ENCODE measurements around the gene BCL2L14.

BCL2L14 gene

GRCh38 chr12:12070674-12071656 lies at the start of gene BCL2L14:
Gene BCL2L14, plus strand, starts transcription at chr12:12070939. Its CDS starts 8,367 bp downstream, at chr12:12079306.
- DNase-seq (ENCODE audit: low read depth in 2 of 2), result no peak

- no peak for DNase-seq (ENCODE audit: low read depth in 2 of 2)
Measured at GRCh38 chr12:12022306-12022936, 48.3 kb upstream of the BCL2L14 start.

DNA sequence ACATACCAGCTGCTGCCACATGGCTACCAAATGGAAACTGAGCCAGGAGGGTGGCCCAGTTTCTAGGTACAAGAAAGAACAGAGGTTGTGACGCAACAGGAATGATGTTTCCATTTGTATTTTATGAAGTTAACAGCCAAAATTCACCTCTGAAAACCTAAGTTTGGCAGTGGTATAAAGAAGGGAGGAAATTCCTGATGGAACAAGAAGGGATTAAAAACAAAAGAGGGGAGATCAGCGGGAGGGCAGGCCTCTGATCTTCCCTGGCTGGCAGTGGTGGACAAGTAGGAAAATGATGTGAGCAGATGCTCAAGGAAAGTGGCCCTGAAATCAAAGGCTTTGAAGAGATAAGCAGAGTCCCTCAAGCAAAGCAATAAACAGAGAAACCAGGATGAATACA lies 47.3 kb upstream of the BCL2L14 start:
- DNase-seq (ENCODE audit: low read depth in 2 of 2), result no peak

DNA sequence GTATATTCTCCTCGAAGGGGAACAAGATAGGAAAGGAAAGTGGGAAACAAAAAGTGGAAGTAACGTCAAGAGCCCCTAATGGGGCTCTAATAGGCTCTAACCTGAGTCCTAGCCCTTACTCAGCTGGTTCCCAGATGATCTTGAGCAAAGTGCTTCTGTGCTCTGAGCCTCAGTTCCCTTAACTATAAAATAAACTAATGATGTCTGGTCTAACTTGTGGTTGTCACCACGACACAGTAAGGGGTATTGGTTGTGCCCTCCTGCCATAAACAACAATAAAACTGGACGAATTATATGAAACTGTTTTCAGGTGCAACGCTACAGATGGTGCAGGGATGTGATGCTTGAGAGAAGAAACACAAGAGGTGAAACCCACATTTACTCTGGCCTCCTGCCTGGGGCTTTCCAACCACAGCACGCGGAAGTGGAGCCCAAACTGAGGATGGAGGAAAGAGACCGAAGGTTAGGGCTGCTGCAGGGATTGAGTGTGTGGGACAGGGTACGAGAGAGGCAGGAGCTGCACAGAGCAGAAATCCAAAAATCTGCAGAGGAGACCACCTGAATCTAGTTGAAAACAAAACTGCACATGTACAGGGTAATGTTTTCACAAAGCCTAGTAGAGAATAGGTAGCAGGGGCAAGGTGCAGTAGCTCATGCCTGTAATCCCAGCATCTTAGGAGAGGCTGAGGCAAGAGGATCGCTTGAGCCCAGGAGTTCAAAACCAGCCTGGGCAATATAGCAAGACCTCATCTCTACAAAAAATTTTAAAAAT lies 45.6 kb upstream of the BCL2L14 start:
- DNase-seq (ENCODE audit: low read depth in 2 of 2), result no peak

- no peak for DNase-seq (ENCODE audit: low read depth in 2 of 2)
Measured at GRCh38 chr12:12025799-12026386, 44.8 kb upstream of the BCL2L14 start.

- DNase-seq (ENCODE audit: low read depth in 2 of 2), result no peak
Measured at GRCh38 chr12:12028668-12029402, 41.9 kb upstream of the BCL2L14 start.

DNA sequence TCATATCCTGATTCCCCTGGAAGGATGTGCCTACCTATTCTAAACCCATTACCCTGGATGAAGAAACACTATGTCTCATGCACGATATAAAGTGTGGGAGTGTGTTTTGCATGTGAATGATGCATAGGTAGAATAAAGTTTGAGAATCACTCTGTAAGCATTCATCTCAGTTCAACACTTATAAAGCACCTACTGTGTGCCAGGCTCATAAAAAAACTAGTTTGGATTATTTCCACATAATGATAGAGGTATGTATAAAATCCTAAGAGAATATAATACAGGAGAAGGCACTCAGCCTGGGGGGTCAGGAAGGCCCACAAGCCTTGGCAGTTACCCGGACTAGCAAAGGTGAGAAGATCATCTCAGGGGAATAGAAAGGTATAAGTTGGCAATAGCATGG lies 41.1 kb upstream of the BCL2L14 start:
- DNase-seq (ENCODE audit: low read depth in 2 of 2), result no peak

DNA sequence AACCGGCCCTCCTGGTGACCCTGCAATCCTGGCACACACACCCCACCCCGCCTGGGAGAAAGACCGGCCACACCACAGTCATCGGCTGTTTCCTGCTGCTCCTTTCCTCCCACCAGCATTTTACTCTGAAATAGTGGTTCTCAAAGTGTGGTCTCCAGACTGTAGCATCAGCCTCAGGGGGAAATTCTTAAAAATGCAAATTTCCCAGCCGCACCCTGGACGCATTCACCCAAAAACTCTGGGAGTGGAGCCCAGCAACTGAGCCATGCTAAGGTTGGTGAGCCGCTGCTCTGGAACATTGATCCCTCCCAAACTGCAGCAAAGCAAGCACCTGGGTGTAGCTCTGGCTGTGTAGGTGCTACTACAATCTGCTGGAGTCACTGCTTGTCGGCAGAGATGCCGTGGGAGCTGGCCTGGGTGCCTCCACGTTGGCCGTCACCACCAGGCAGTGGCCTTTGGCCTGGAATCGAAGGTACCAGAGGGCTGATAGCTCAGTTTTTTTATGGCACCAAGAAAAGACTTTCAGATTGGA lies 38.4 kb upstream of the BCL2L14 start:
- no peak for DNase-seq (ENCODE audit: low read depth in 2 of 2)

DNA sequence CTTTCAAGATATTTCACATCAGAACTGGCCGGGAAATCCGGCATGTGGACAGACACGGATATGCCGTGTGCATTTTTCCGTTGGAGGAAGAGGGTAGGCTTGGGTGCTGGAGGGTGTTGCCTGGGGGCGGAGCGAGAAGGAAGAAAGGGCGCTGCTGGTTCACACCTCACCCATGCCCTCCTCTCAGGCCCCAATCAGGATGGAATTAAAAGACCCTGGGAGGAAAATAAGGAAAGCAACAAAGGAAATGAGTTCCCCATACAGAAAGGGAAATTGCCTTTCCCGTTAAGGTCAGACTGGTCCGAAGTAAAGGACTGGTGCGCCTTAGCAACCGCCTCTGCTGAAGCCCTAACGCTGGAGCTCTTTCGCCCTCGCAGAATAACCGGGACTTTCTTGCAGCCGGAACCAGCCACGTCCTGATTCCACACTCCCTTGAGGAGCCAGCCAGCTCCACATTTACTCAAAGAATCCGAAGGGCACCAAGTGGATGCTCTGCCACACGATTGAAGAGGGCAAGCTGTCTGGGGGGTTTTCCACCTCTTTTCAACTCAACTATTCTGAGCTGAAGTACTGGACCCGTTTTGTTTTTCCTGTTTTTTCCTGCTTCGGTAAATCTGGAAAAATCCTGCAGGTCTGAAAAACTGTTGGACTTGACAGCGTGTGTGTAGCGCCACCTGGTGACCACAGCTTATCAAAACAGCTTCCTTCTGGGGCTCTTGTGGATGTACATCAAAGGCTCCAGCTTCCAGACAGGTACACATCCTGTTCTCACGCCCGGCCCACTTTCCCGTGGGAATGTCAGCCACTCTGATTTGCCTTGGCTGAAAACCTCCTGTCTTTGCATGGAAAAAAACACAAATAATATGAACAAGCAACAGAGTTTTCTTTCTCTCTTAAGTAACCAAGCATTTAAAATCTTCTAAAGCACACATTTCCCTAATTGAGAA lies 37.6 kb upstream of the BCL2L14 start:
- DNase-seq (ENCODE audit: low read depth in 2 of 2), result peak; percentile 45 to 53

- DNase-seq (ENCODE audit: low read depth in 2 of 2), result no peak
Measured at GRCh38 chr12:12033824-12034223, 36.9 kb upstream of the BCL2L14 start.

DNA sequence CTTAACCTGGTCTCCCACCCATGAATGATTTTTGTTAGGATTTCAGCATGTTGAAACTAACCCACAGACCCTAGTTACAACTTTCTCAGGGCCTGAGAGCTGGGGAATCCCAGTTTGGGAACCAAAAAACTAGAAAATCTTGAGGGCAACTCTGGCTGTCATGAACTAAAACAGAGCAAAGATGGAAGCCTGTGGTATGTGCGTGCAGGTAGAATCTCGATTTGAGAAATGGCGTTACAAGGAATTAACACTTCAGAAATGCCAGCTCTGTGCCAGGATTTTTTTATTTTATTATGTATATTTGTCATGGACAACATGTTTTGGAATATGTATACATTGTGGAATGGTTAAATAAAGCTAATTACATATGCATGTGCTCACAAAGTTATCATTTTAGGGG lies 36.4 kb upstream of the BCL2L14 start:
- DNase-seq (ENCODE audit: low read depth in 2 of 2), result no peak

GRCh38 chr12:12035229-12035628 lies 35.5 kb upstream of the BCL2L14 start:
- DNase-seq (ENCODE audit: low read depth in 2 of 2), result no peak

- no peak for DNase-seq (ENCODE audit: low read depth in 2 of 2)
Measured at GRCh38 chr12:12036901-12037300, 33.8 kb upstream of the BCL2L14 start.

- DNase-seq (ENCODE audit: low read depth in 2 of 2), result no peak
Measured at GRCh38 chr12:12039897-12040296, 30.8 kb upstream of the BCL2L14 start.

DNA sequence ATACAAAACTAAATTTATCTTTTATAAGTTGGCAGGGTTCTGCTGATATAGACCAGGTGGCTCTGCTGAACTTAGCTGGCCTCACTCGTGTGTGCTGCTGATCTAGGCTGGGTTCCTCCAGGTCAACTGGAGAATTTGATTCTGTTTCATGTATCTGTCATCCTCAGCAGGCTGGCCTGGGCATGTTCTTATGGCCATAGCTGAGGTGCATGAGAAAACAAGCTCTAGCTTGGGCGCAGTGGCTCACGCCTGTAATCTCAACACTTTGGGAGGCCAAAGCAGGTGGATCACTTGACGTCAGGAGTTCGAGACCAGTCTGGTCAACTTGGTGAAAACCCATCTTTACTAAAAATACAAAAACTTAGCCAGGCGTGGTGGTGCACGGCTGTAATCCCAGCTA lies 24.3 kb upstream of the BCL2L14 start:
- DNase-seq (ENCODE audit: low read depth in 2 of 2), result no peak

DNA sequence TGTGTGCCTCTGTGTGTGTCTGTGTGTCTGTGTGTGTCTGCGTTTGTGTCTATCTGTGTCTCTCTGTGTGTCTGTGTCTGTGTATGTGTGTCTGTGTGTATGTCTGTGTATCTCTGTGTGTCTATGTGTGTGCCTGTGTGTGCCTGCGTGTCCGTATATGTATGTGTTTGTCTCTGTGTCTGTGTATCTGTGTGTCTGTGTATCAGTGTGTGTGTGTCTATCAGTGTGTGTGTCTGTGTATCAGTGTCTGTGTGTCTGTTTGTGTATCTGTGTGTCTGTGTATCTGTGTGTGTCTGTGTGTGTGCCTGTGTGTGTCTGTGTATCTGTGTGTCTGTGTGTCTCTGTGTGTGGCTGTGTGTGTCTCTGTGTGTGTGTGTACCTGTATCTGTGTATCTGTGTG lies 23.1 kb upstream of the BCL2L14 start:
- DNase-seq (ENCODE audit: low read depth in 2 of 2), result no peak

GRCh38 chr12:12048266-12048665 lies 22.5 kb upstream of the BCL2L14 start:
- no peak for DNase-seq (ENCODE audit: low read depth in 2 of 2)

DNA sequence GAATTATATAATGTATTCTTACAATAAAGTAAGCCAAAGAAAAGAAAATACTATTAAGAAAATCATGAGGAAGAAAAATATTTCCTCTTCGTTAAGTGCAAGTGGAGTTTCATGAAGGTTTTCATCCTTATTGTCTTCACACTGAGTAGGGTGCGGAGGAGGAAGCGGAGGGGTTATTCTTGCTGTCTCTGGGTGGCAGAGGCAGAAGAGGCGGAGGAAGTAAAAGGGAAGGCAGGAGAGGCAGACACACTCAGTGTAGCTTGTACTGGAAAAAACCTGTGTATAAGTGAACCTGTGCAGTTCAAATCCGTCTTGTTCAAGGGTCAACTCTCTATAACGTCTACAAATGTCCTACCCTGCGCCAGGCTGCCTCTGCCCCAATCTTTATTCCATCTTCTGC lies 22.0 kb upstream of the BCL2L14 start:
- no peak for DNase-seq (ENCODE audit: low read depth in 2 of 2)

DNA sequence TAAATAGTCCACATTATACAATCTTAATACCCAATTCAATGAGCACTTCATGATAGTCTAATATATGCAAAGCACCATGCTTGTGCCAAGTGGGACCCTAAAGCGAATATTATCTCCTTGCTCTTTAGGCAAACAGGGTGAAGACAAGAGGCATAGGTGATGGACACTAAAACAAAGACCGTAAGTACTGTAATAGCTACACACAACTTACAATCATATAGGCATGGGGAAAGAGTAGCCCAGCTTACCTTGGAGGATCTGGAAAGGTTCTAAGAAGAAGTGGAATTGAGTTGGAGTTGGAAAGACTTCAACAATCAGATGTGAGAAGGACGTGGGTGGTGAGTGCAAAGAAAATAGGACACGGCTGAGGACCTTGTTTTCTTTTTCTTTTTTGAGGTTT lies 19.1 kb upstream of the BCL2L14 start:
- DNase-seq (ENCODE audit: low read depth in 2 of 2), result no peak

DNA sequence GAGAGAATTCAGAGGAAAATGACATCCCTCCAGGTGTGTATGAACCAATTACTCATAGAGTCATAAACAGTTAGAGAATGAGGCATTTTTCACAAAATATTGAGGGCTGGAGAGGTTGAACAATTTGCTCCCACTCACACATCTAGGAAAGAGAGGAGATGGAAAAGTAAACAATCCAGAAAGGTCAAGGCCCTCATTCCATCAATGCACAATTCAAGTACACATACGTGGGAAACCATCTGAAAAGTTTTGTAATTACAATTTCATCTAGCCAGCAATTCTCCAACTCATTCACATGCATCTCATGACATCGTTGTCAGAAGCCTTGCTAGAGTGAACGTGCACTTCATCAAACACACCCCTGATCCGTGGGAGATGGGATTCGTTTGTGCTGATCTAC lies 15.7 kb upstream of the BCL2L14 start:
- DNase-seq (ENCODE audit: low read depth in 2 of 2), result no peak

Data from stimulated activated CD8-positive, alpha-beta memory T cell treated with anti-CD3 and anti-CD28 coated beads, Interleukin-7, amount 100 ng/mL, for 4 hours (primary cell).